H9 (cell line): ENCODE data around the gene FBXL13. TPM values are rescaled to one million over a fixed set of nuclear protein-coding genes. Genes with fewer than 3 reads are reported as not detected.
"Not testable (repeated sequence)": the region's sequence is repeated elsewhere in the genome, so short reads cannot be mapped to it uniquely, and the experiment has no call there.

Source experiments
- DNase-seq: peaks from one replicate; pipeline ENCODE4 v3.0.0-alpha.2; 2017
- H2AFZ ChIP-seq: one replicate; pipeline ENCODE4 v1.6.1; 2013; ENCODE audit warnings: mild to moderate bottlenecking, low read length, control low read depth, moderate library complexity
- H2AK5ac ChIP-seq: 2 replicates; pipeline ENCODE4 v1.6.1; 2013; ENCODE audit warnings: low read length, control low read depth, mixed read lengths; ENCODE audit not compliant: insufficient read length
- H2BK120ac ChIP-seq: one replicate; pipeline ENCODE4 v1.6.1; 2013; ENCODE audit warnings: low read depth, mild to moderate bottlenecking, low read length, control low read depth, inconsistent platforms; ENCODE audit not compliant: poor library complexity, severe bottlenecking
- H2BK12ac ChIP-seq: 2 replicates; pipeline ENCODE4 v1.6.1; 2013; ENCODE audit warnings: low read length, control low read depth, mixed read lengths, low read depth; ENCODE audit not compliant: insufficient read length
- H2BK15ac ChIP-seq: 2 replicates; pipeline ENCODE4 v1.6.1; 2013; ENCODE audit warnings: low read depth, low read length, control low read depth
- H2BK20ac ChIP-seq: one replicate; pipeline ENCODE4 v1.6.1; 2013; ENCODE audit warnings: low read depth, mild to moderate bottlenecking, low read length, control low read depth, inconsistent platforms; ENCODE audit not compliant: poor library complexity, severe bottlenecking
- H2BK5ac ChIP-seq: 2 replicates; pipeline ENCODE4 v1.6.1; 2013; ENCODE audit warnings: low read length, control low read depth, mixed read lengths; ENCODE audit not compliant: insufficient read length
- H3K14ac ChIP-seq: 2 replicates; pipeline ENCODE4 v1.6.1; 2013; ENCODE audit warnings: low read length, control low read depth; ENCODE audit not compliant: insufficient read depth
- H3K18ac ChIP-seq: 2 replicates; pipeline ENCODE4 v1.6.1; 2013; ENCODE audit warnings: low read depth, mild to moderate bottlenecking, mixed read lengths, low read length, control low read depth; ENCODE audit not compliant: insufficient read length
- H3K23ac ChIP-seq: 2 replicates; pipeline ENCODE4 v1.6.1; 2013; ENCODE audit warnings: low read length, control low read depth, mixed read lengths, low read depth; ENCODE audit not compliant: insufficient read length
- H3K23me2 ChIP-seq: 2 replicates; pipeline ENCODE4 v1.6.1; 2013; ENCODE audit warnings: low read depth, mild to moderate bottlenecking, mixed read lengths, low read length, control low read depth; ENCODE audit not compliant: insufficient read length, poor library complexity, severe bottlenecking
- H3K27ac ChIP-seq: 2 replicates; pipeline ENCODE4 v1.5.1; 2013; ENCODE audit warnings: low read length, control low read depth, mixed read lengths, low read depth; ENCODE audit not compliant: insufficient read length
- H3K27me3 ChIP-seq: 2 replicates; pipeline ENCODE4 v1.6.1; 2013; ENCODE audit warnings: low read length, control low read depth, inconsistent platforms; ENCODE audit not compliant: insufficient read depth
- H3K4ac ChIP-seq: 2 replicates; pipeline ENCODE4 v1.6.1; 2013; ENCODE audit warnings: low read depth, mild to moderate bottlenecking, control low read depth, inconsistent platforms, low read length, moderate library complexity
- H3K4me1 ChIP-seq: 2 replicates; pipeline ENCODE4 v1.6.1; 2013; ENCODE audit warnings: low read length, control low read depth, inconsistent platforms; ENCODE audit not compliant: insufficient read depth
- H3K4me2 ChIP-seq: 2 replicates; pipeline ENCODE4 v1.6.1; 2013; ENCODE audit warnings: low read length, control low read depth, mixed read lengths; ENCODE audit not compliant: insufficient read length, insufficient read depth
- H3K56ac ChIP-seq: 2 replicates; pipeline ENCODE4 v1.6.1; 2013; ENCODE audit warnings: low read depth, mild to moderate bottlenecking, mixed read lengths, low read length, control low read depth; ENCODE audit not compliant: insufficient read length
- H3K79me1 ChIP-seq: 2 replicates; pipeline ENCODE4 v1.6.1; 2013; ENCODE audit warnings: low read depth, mild to moderate bottlenecking, moderate library complexity, low read length, control low read depth, inconsistent platforms; ENCODE audit not compliant: insufficient read depth, poor library complexity, severe bottlenecking
- H3K79me2 ChIP-seq: 2 replicates; pipeline ENCODE4 v1.6.1; 2013; ENCODE audit warnings: low read length, control low read depth, inconsistent platforms; ENCODE audit not compliant: insufficient read depth
- H3K9ac ChIP-seq: 2 replicates; pipeline ENCODE4 v1.6.1; 2013; ENCODE audit warnings: low read length, control low read depth, mixed read lengths; ENCODE audit not compliant: insufficient read length; ENCODE audit errors: extremely low read depth
- H3K9me3 ChIP-seq: one replicate; pipeline ENCODE4 v1.6.1; 2013; ENCODE audit warnings: low read depth, low read length, inconsistent platforms; ENCODE audit not compliant: control insufficient read depth
- H3T11ph ChIP-seq: one replicate; pipeline ENCODE4 v1.6.1; 2013; ENCODE audit warnings: mild to moderate bottlenecking, low read length, control low read depth, inconsistent platforms
- H4K20me1 ChIP-seq: one replicate; pipeline ENCODE4 v1.6.1; 2013; ENCODE audit not compliant: control insufficient read depth, insufficient read length, insufficient read depth
- H4K5ac ChIP-seq: 2 replicates; pipeline ENCODE4 v1.6.1; 2013; ENCODE audit warnings: low read depth, mild to moderate bottlenecking, mixed read lengths, low read length, control low read depth; ENCODE audit not compliant: insufficient read length
- H4K8ac ChIP-seq: replicated peaks from 2 replicates; pipeline ENCODE4 v1.6.1; 2013; ENCODE audit warnings: low read length, control low read depth, mixed read lengths, low read depth; ENCODE audit not compliant: insufficient read length
- H4K91ac ChIP-seq: 2 replicates; pipeline ENCODE4 v1.6.1; 2013; ENCODE audit warnings: low read depth, mild to moderate bottlenecking, moderate library complexity, mixed read lengths, low read length, control low read depth; ENCODE audit not compliant: insufficient read length
- H3K27ac Mint-ChIP-seq, 3 experiments: 2 replicates in 2 of 3; 3 replicates in 1 of 3; pipeline ENCODE4 v1.8.0; 2020 to 2021; ENCODE audit warnings: mixed read lengths in 3 of 3, mild to moderate bottlenecking in 1 of 3, moderate library complexity in 1 of 3
- H3K27me3 Mint-ChIP-seq: 2 replicates; pipeline ENCODE4 v1.8.0; 2021; ENCODE audit warnings: low read depth, mild to moderate bottlenecking, moderate library complexity, mixed read lengths
- H3K36me3 Mint-ChIP-seq, 3 experiments: 2 replicates in 2 of 3; 3 replicates in 1 of 3; pipeline ENCODE4 v1.8.0; 2020 to 2021; ENCODE audit warnings: low read depth in 3 of 3, mixed read lengths in 3 of 3; ENCODE audit not compliant: insufficient read depth in 1 of 3
- H3K4me1 Mint-ChIP-seq, 2 experiments: 2 replicates each; pipeline ENCODE4 v1.8.0; 2020; ENCODE audit warnings: mixed read lengths in 2 of 2
- H3K4me3 Mint-ChIP-seq, 2 experiments: 2 replicates in 1 of 2; 3 replicates in 1 of 2; pipeline ENCODE4 v1.8.0; 2020 to 2021; ENCODE audit warnings: mild to moderate bottlenecking in 2 of 2, mixed read lengths in 2 of 2, moderate library complexity in 1 of 2
- H3K9me3 Mint-ChIP-seq, 2 experiments: 2 replicates in 1 of 2; 3 replicates in 1 of 2; pipeline ENCODE4 v1.8.0; 2020; ENCODE audit warnings: mild to moderate bottlenecking in 2 of 2, mixed read lengths in 2 of 2, moderate library complexity in 1 of 2
- WGBS: extraction: QIAGEN DNeasy Blood & Tissue Kit; methylation state at CpG from one replicate; pipeline ENCODE4 v1.1.7; 2013; ENCODE audit warnings: missing lambda C conversion rate, low lambda C conversion rate, mixed read lengths; ENCODE audit not compliant: insufficient read length; ENCODE audit errors: extremely low coverage; 5-methylcytosine and 5-hydroxymethylcytosine counted together
- total RNA-seq: library from RNA; stranded (reverse); gene quantifications from 2 replicates; pipeline ENCODE4 v1.2.1, GENCODE V29; 2021

The FBXL13 gene
- total RNA-seq, 1 experiment from 2014 or later = 4.4 TPM

- not testable (repeated sequence) for H3K4me1 Mint-ChIP-seq, H4K5ac ChIP-seq, H3K4me2 ChIP-seq, DNase-seq, H3K23me2 ChIP-seq, H2BK5ac ChIP-seq, H3K9me3 ChIP-seq, H2BK120ac ChIP-seq, H2AK5ac ChIP-seq, H3K23ac ChIP-seq, H3K27me3 Mint-ChIP-seq, H4K8ac ChIP-seq, H3K4me1 ChIP-seq, H3K4ac ChIP-seq, H2AFZ ChIP-seq, H3K4me3 Mint-ChIP-seq, H3K9me3 Mint-ChIP-seq, H3K36me3 Mint-ChIP-seq, H2BK20ac ChIP-seq, H3K79me1 ChIP-seq, H3K27ac Mint-ChIP-seq, H3T11ph ChIP-seq, H3K14ac ChIP-seq, H3K56ac ChIP-seq, H3K27me3 ChIP-seq, H2BK15ac ChIP-seq, H3K27ac ChIP-seq, H3K79me2 ChIP-seq, H2BK12ac ChIP-seq, H3K18ac ChIP-seq, H4K20me1 ChIP-seq, H4K91ac ChIP-seq, H3K9ac ChIP-seq
- no CpG with 5 or more reads among the region's 3 CpGs for WGBS
Observed at GRCh38 chr7:102769657-102770192, 304.9 kb downstream of the FBXL13 start.

DNA sequence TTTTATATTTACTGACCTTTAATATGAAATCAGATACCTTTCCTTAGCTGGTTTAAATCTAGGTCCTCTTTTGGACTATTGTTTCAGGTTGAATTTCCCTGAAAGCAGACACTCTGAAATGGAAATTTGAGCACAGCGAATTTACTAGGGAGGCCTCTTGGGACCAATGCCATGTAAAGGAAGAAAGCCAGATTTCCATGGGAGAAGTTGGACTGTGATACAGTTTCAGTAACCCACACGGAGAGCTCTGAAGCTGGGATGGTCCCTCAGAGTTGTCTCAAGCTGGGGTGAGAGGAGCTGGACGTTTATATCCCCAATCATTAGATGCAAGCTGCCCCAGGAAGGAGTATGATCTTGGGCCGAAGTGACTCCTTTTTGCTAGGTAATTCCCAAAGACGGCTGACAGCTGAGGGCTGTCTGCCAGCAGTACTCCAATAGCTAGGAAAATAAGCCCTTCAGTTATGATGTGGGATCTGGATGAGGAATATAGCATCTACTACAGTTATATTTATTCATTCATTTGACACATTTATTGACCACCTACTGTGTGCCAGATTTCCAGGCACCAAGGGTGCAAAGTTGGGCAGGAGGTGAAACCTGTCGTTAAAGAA, 311.2 kb downstream of the FBXL13 start:
- H2AFZ ChIP-seq, H3K4me3 Mint-ChIP-seq, H2BK20ac ChIP-seq, H3K79me1 ChIP-seq, H3K4me1 Mint-ChIP-seq, H2BK5ac ChIP-seq, H3K36me3 Mint-ChIP-seq, H3K4me1 ChIP-seq, H2BK120ac ChIP-seq, H3K27me3 Mint-ChIP-seq, H3K27ac ChIP-seq, H3K14ac ChIP-seq, H3K27ac Mint-ChIP-seq, H2AK5ac ChIP-seq, H4K5ac ChIP-seq, H3K4me2 ChIP-seq, H4K20me1 ChIP-seq, H3K4ac ChIP-seq, H3K9ac ChIP-seq, H3K23ac ChIP-seq, H3K9me3 ChIP-seq, H2BK12ac ChIP-seq, H4K8ac ChIP-seq, H3K23me2 ChIP-seq, DNase-seq, H4K91ac ChIP-seq, H3K56ac ChIP-seq, H3K18ac ChIP-seq, H3T11ph ChIP-seq, H3K79me2 ChIP-seq, H3K27me3 ChIP-seq, H2BK15ac ChIP-seq, H3K9me3 Mint-ChIP-seq: not testable (repeated sequence)
- no CpG with 5 or more reads among the region's 6 CpGs for WGBS
